ENCODE results near the gene SLC24A1. TPM values are rescaled to one million over a fixed set of nuclear protein-coding genes. Genes with fewer than 3 reads are reported as not detected.

Gene SLC24A1
- total RNA-seq, 1 donor from 2014 or later, result 11.8 TPM

DNA sequence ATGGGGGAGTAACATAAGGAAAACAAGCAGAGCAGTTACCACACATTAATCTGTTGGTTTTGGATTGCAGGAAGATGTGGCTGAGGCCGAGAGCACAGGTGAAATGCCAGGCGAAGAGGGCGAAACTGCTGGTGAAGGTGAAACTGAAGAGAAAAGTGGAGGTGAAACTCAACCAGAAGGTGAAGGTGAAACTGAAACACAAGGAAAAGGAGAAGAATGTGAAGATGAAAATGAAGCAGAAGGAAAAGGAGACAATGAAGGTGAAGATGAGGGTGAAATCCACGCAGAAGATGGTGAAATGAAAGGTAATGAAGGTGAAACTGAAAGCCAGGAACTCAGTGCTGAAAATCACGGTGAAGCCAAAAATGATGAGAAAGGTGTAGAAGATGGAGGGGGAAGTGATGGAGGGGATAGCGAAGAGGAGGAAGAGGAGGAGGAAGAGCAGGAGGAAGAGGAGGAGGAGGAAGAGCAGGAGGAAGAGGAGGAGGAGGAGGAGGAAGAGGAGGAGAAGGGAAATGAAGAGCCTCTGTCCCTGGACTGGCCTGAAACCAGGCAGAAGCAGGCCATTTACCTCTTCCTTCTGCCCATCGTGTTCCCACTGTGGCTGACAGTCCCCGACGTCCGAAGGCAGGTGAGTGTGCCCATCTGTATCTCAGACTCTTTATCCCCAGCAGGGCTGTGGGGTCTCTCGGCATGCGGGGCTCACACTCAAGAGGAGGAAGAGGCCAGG, 28.7 kb downstream of the SLC24A1 start:
- no peak overlapping the region for H3K4me3 ChIP-seq
- H3K27ac ChIP-seq, result no peak overlapping the region
- ATAC-seq (no peak), DNase-seq (no peak)
- intact Hi-C loops (cut with DNase I), result no loop called here
- H3K27me3 ChIP-seq, result no peaks in the 10 kb centered on the region
- TF ChIP-seq, protein P1, sequence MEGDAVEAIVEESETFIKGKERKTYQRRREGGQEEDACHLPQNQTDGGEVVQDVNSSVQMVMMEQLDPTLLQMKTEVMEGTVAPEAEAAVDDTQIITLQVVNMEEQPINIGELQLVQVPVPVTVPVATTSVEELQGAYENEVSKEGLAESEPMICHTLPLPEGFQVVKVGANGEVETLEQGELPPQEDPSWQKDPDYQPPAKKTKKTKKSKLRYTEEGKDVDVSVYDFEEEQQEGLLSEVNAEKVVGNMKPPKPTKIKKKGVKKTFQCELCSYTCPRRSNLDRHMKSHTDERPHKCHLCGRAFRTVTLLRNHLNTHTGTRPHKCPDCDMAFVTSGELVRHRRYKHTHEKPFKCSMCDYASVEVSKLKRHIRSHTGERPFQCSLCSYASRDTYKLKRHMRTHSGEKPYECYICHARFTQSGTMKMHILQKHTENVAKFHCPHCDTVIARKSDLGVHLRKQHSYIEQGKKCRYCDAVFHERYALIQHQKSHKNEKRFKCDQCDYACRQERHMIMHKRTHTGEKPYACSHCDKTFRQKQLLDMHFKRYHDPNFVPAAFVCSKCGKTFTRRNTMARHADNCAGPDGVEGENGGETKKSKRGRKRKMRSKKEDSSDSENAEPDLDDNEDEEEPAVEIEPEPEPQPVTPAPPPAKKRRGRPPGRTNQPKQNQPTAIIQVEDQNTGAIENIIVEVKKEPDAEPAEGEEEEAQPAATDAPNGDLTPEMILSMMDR (IDR thresholded peaks at IDR 0.05), result no peak
- H3K9me3 ChIP-seq, result no peaks in the 10 kb centered on the region
- H3K4me1 ChIP-seq, result peaks cover 7% of the 10 kb centered on the region
- H3K36me3 ChIP-seq, result peaks cover 22% of the 10 kb centered on the region

DNA sequence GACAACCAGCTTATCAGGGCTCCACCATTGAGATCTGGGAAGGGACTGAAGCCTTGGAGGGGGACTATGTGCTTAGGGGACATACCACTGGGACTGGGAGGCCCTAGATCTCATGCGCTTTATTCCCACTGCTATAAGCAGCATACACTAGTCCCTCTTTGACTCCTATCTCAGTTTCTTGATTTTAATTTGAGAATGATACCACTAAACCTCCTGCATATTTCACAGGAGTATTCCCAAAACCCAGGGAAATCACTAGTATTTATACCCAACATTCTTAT, 29.2 kb downstream of the SLC24A1 start:
- intact Hi-C loops (cut with DNase I), result no loop called here
- H3K27me3 ChIP-seq, result no peaks in the 10 kb centered on the region
- TF ChIP-seq, protein P1 (IDR thresholded peaks at IDR 0.05), result no peak
- H3K36me3 ChIP-seq, result peaks cover 27% of the 10 kb centered on the region
- H3K27ac ChIP-seq, result no peak overlapping the region
- ATAC-seq (no peak), DNase-seq (no peak)
- H3K4me3 ChIP-seq, result no peak overlapping the region
- H3K4me1 ChIP-seq, result peaks cover 7% of the 10 kb centered on the region
- H3K9me3 ChIP-seq, result no peaks in the 10 kb centered on the region

DNA sequence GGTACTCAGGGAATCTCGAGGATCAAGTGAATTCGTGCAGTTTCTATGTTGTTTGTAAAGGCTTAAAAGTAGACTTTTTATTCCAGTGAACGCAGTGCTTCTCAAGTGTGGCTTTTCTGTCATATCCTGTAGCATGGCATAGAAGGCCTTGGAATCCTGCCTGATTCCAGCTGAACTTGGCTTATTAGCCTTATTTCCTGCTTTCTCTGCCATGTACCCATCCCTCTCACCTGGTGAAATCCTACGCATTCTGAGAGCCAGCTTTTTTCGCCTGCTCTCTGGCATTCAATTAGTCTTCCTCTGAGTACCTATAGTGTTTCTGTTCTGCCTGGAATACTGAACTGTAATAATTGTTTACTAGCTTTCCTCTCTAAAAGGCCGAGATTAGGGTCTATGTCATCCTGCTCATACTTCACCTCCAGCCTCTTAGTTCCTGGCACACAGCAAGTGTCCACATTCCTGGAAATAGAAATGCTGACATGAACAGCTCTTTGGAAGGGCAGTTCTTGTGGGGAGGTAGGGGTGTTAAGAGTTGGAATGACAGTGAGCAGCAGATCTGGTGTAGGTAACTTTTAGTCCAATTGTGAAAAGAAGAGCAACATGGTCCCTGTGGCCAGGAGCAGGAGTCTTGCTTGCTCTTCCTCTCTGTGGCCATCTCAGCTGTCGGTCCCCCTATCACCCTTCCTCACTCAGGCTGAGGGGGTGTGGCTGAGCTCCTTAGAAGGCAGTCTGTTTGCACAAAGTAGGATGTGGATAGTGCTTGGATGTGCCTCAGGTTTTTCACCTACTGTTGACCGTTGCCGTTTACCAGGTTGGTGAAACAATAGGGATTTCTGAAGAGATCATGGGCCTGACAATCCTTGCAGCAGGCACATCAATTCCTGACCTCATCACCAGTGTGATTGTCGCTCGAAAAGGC, 30.4 kb downstream of the SLC24A1 start:
- intact Hi-C loops (cut with DNase I), result no loop called here
- Histone ChIP-seq H3K27ac (no peak overlapping the region), H3K36me3 (peaks cover 35% of the 10 kb centered on the region), H3K27me3 (no peaks in the 10 kb centered on the region), H3K9me3 (no peaks in the 10 kb centered on the region), H3K4me1 (peaks cover 7% of the 10 kb centered on the region), H3K4me3 (no peak overlapping the region)
- TF ChIP-seq, protein P1 (IDR thresholded peaks at IDR 0.05), result no peak
- ATAC-seq (peak; percentile 59), DNase-seq (no peak)

DNA sequence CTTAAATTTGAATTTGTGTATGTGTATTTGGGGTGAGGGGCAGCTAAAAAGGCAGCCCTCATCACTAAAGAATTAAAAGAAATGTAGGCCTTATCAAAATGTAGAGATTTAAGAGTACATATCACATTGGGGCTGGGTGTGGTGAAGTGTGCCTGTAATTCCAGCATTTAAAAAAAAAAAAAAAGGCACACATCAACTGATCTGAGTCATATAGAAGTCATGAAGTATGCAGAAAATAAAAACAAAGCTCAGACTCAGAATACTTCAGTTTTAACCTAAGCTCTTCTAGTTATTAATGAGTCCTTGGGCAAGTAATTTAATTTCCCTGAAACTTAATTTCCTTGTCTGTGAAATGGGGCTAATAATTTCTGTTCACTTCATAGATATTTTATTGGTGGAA, 31.6 kb downstream of the SLC24A1 start:
- no peak for DNase-seq
- TF ChIP-seq, protein P1 (IDR thresholded peaks at IDR 0.05), result no peak
- H3K4me3 ChIP-seq, result no peak overlapping the region
- intact Hi-C loops (cut with DNase I), result no loop called here
- no peak overlapping the region for H3K27ac ChIP-seq
- H3K36me3 ChIP-seq, result peaks cover 45% of the 10 kb centered on the region
- no peak for ATAC-seq
- H3K9me3 ChIP-seq, result no peaks in the 10 kb centered on the region
- H3K27me3 ChIP-seq, result no peaks in the 10 kb centered on the region
- peaks cover 7% of the 10 kb centered on the region for H3K4me1 ChIP-seq

DNA sequence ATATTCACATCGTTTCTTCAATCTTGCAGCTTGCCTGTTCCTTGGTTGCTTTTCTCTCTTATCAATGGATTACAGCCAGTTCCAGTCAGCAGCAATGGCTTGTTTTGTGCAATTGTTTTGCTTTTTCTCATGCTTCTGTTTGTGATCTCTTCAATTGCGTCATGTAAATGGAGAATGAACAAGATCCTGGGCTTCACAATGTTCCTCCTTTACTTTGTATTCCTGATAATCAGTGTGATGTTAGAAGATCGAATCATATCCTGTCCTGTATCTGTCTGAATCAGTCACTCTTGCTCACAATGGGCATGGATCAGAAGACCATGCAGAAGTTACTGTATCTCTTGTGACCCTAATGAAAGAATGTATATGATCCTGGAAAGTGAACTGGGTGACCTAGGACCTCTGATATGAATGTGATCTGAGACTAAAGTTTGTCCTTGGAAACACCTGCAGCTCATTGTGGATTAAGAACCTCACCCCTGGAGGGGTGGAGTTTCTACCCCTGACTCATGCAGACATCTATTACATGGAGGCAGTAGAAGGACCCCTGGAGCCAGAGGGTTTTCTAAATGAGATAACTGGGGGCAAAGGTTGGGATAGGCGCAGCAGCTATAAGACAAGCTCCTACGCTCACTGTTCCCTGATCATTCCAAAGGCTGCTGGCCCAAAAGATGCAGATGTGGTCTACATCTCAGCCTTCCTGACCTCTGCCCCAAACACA, 32.2 kb downstream of the SLC24A1 start:
- Histone ChIP-seq H3K27ac (no peak overlapping the region), H3K27me3 (no peaks in the 10 kb centered on the region), H3K9me3 (no peaks in the 10 kb centered on the region), H3K36me3 (peaks cover 45% of the 10 kb centered on the region), H3K4me1 (peaks cover 7% of the 10 kb centered on the region), H3K4me3 (no peak overlapping the region)
- intact Hi-C loops (cut with DNase I), result no loop called here
- DNase-seq (no peak), ATAC-seq (no peak)
- TF ChIP-seq, protein P1 (IDR thresholded peaks at IDR 0.05), result no peak

Measured in upper lobe of right lung (tissue), 1 donor.